WERI-Rb-1 (cell line): ENCODE results near the gene AATK.

Experiments
- DNase-seq: peaks from one replicate; pipeline ENCODE4 v3.0.0-alpha.2; 2020
- H3K27ac ChIP-seq: fragments of 250-450 bp; sonication (Bioruptor Pico); 2 replicates; pipeline ENCODE4 v1.5.1; 2020; ENCODE audit warnings: mild to moderate bottlenecking, moderate library complexity
- H3K27me3 ChIP-seq: fragments of 250-450 bp; sonication (Bioruptor Pico); 2 replicates; pipeline ENCODE4 v1.5.1; 2021; ENCODE audit warnings: mild to moderate bottlenecking, low read depth, moderate library complexity; ENCODE audit not compliant: insufficient read depth, severe bottlenecking
- H3K36me3 ChIP-seq: fragments of 250-450 bp; sonication (Bioruptor Pico); 2 replicates; pipeline ENCODE4 v1.5.1; 2020; ENCODE audit warnings: mild to moderate bottlenecking, moderate library complexity
- H3K4me3 ChIP-seq: 2 replicates; pipeline ENCODE4 v1.5.1; 2011; ENCODE audit warnings: low read depth, mild to moderate bottlenecking, control low read depth, low read length
- H3K9me3 ChIP-seq: fragments of 250-450 bp; sonication (Bioruptor Pico); 2 replicates; pipeline ENCODE4 v1.5.1; 2021; ENCODE audit warnings: mild to moderate bottlenecking, moderate library complexity; ENCODE audit not compliant: severe bottlenecking
- TF ChIP-seq, protein P1 (sequence below): IDR thresholded peaks from 2 replicates; pipeline ENCODE4 v1.5.1; 2011; ENCODE audit warnings: low read depth, mild to moderate bottlenecking, control low read depth, inconsistent platforms, low read length

The AATK gene

DNA sequence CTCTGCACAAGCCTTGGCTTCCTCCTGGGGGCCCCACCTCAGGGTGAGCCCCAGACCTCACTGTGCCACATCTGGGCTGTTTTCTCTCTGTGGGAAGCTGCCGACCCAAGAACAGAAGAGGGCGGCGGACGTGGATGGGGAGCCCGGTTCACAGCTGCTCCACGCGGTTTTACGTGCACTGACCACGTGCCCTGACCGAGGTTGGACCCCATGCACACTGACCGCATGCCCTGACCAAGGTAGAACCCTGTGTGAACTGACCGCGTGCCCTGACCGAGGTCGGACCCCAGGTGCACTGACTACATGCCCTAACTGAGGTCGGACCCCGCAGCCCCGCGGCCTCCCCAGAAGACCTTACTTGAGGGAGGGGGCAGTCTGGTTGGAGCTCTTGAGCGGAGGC is 37.1 kb upstream of the AATK start:
- TF ChIP-seq, protein P1, sequence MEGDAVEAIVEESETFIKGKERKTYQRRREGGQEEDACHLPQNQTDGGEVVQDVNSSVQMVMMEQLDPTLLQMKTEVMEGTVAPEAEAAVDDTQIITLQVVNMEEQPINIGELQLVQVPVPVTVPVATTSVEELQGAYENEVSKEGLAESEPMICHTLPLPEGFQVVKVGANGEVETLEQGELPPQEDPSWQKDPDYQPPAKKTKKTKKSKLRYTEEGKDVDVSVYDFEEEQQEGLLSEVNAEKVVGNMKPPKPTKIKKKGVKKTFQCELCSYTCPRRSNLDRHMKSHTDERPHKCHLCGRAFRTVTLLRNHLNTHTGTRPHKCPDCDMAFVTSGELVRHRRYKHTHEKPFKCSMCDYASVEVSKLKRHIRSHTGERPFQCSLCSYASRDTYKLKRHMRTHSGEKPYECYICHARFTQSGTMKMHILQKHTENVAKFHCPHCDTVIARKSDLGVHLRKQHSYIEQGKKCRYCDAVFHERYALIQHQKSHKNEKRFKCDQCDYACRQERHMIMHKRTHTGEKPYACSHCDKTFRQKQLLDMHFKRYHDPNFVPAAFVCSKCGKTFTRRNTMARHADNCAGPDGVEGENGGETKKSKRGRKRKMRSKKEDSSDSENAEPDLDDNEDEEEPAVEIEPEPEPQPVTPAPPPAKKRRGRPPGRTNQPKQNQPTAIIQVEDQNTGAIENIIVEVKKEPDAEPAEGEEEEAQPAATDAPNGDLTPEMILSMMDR = no peak
- no peak for DNase-seq
- no peak overlapping the region for H3K4me3 ChIP-seq

DNA sequence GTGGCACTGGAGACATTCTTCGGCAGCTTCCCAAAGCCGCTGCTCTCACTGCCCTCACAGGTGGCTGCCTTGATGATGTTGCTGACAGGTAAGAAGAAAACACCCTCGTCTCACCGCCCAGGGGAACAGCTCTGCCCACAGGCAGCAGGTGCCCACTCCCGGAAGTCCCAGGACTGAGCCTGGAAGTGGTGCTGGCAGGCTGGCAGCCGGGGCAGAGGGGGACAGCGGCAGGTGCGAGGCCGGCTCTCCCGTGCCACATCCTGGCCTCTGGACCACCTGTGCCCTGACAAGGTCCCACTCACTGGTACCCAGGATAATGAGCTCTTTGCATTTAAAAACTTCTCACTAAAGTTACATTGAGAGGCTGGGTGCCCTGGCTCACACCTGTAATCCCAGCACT is 36.3 kb upstream of the AATK start:
- Histone ChIP-seq H3K36me3 (peaks cover 92% of the 10 kb centered on the region), H3K9me3 (no peaks in the 10 kb centered on the region), H3K27me3 (no peaks in the 10 kb centered on the region), H3K27ac (no peak overlapping the region), H3K4me3 (no peak overlapping the region)
- TF ChIP-seq, protein P1 = no peak
- no peak for DNase-seq

More for the DNA sequence above, 37.1 kb upstream of the AATK start:
- H3K27ac ChIP-seq = no peak overlapping the region
- no peaks in the 10 kb centered on the region for H3K9me3 ChIP-seq
- H3K27me3 ChIP-seq = no peaks in the 10 kb centered on the region
- peaks cover 90% of the 10 kb centered on the region for H3K36me3 ChIP-seq

DNA sequence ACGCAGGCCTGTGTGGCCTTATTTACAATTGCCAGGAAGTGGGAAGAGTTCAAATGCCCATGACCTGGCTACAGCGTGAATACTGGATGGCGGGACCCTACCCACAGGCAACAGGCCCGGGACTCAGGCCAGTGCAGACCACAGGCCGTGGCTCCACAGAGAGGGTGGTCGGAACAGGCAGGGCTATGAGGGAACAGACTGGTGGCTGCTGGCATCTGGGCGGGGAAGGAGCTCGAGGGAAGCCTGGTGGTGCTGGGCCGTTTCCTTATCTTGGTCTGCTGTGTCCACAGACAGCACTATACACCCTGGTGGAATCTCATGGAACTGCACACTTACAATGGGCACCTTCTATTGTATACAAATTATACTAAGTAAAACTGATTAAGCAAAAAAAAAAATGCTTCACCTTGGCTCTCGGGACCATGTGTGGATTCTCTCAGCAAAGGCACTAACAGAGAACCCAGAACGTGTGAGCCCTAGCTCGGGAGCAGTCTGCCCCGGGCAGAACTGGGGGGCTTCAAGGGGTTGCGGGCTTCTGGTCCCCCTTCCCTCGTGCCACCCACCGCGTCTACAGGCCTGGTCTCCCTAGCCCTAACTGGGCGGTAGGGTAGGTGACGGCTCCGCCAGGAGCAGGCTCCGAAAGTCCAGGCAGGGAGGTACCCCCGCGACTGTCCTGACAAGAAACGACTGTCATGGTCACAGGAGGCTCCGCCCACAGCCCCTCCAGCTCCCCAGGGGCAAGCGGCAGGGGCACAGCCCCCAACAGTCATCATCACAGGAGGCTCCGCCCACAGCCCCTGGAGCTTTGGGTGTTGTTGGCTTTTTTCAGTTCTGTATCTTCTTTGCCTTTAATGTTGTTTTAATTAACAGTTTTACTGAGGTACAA is 34.9 kb upstream of the AATK start:
- peak; percentile 84 for DNase-seq
- peak overlapping the region; percentile 33; the same call in 1 of the 2 replicates for H3K27ac ChIP-seq

DNA sequence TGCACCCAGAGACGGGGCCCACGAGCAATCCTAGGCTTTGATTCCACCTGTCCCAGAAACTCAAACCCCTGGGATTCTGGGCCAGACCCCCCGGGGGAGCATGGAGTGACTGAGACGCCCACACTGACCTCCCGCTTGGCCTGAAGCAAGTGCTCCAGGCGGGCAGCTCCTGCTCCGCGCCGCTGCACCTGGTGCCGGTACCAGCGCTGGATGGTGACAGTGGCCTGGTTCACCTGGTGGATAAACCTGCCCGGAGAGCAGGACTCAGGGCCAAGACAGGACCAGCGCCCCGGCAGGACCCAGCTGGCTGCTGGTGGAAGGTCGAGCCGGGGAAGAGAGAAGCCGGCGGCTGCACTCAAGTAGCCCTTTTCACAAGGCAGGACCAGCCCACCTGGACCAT is 34.2 kb upstream of the AATK start:
- TF ChIP-seq, protein P1 = no peak
- H3K27ac ChIP-seq = peak overlapping the region; percentile 33
- peaks cover 95% of the 10 kb centered on the region for H3K36me3 ChIP-seq

More for the DNA sequence above, 34.9 kb upstream of the AATK start:
- no peaks in the 10 kb centered on the region for H3K27me3 ChIP-seq
- H3K4me3 ChIP-seq = no peak overlapping the region
- peaks cover 92% of the 10 kb centered on the region for H3K36me3 ChIP-seq
- H3K9me3 ChIP-seq = no peaks in the 10 kb centered on the region
- TF ChIP-seq, protein P1 = peak; percentile 65

DNA sequence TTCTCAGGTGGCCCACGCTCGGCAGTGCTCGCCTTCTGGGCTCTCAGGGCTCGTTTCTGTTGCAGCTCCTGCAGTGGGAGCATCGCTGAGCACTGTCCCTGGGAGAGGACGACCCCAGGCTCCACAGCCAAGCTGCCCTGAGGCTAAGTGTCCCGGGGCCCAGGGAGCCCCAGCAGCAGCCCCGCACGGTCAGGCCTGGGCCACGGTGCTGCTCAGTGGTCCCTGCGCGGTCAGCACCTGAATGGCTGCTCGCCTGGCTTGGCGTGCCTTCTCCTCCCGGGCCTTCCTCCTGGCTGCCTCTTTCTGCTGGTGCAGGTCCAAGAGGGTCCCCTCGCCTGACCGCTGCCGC is 33.4 kb upstream of the AATK start:
- peaks cover 96% of the 10 kb centered on the region for H3K36me3 ChIP-seq
- DNase-seq = no peak
- no peak overlapping the region for H3K4me3 ChIP-seq
- H3K27ac ChIP-seq = no peak overlapping the region
- TF ChIP-seq, protein P1 = no peak
- H3K9me3 ChIP-seq = no peaks in the 10 kb centered on the region
- no peaks in the 10 kb centered on the region for H3K27me3 ChIP-seq

More for the DNA sequence above, 34.2 kb upstream of the AATK start:
- no peak overlapping the region for H3K4me3 ChIP-seq
- no peaks in the 10 kb centered on the region for H3K27me3 ChIP-seq
- no peaks in the 10 kb centered on the region for H3K9me3 ChIP-seq
- no peak for DNase-seq
